SK-N-SH (cell line): ENCODE measurements around the gene DNAJB11. TPM values are rescaled to one million over a fixed set of nuclear protein-coding genes. Genes with fewer than 3 reads are reported as not detected.

ENCODE experiments used
- CTCF ChIA-PET: fragments of 300-600, 350-600 bp; formaldehyde crosslinking; extraction: SDS; loops from one replicate; lab custom pipeline; 2021; lab: Yijun Ruan, JAX
- POLR2A ChIA-PET: fragments of 350-600 bp; sonication (Branson Sonifier 250); formaldehyde crosslinking; extraction: SDS; loops from one replicate; lab custom pipeline; 2020; ENCODE audit warnings: antibody characterized with exemption, inconsistent platforms; lab: Yijun Ruan, JAX
- DNase-seq: peaks from one replicate; pipeline ENCODE4 v3.0.0; 2012
- H2AFZ ChIP-seq: fragments of 200-600 bp; sonication (generic); 2 replicates; pipeline ENCODE4 v1.8.1; 2016; ENCODE audit warnings: antibody characterized with exemption, mild to moderate bottlenecking, low read depth
- H3F3A ChIP-seq: fragments of 200-600 bp; sonication (generic); replicated peaks from 2 replicates; pipeline ENCODE3; 2016; ENCODE audit warnings: antibody characterized with exemption, mild to moderate bottlenecking; ENCODE audit not compliant: insufficient read depth
- H3K27ac ChIP-seq, 2 experiments: fragments of 200-500 bp in 1 of 2; fragments of 200-600 bp in 1 of 2; sonication (Bioruptor generic) in 1 of 2; sonication (generic), shearing (Covaris generic) in 1 of 2; 2 replicates each; pipeline versions ENCODE4 v1.5.1 to v1.6.1; 2014 to 2016; ENCODE audit warnings: low read depth in 2 of 2, inconsistent platforms in 1 of 2, low read length in 1 of 2, mild to moderate bottlenecking in 1 of 2, mixed read lengths in 1 of 2
- H3K27me3 ChIP-seq: fragments of 200-600 bp; sonication (generic), shearing (Covaris generic); 2 replicates; pipeline ENCODE4 v1.6.1; 2016; ENCODE audit warnings: mixed run types; ENCODE audit not compliant: insufficient read depth
- H3K36me3 ChIP-seq, 2 experiments: fragments of 200-500 bp in 1 of 2; fragments of 200-600 bp in 1 of 2; sonication (Bioruptor generic) in 1 of 2; sonication (generic) in 1 of 2; replicated peaks in 1 of 2; 2 replicates each; pipeline versions ENCODE3 to v1.5.1; 2014 to 2016; ENCODE audit warnings: low read length in 1 of 2, mild to moderate bottlenecking in 1 of 2; ENCODE audit not compliant: insufficient read depth in 2 of 2, control insufficient read depth in 1 of 2
- H3K4me1 ChIP-seq, 2 experiments: fragments of 200-500 bp in 1 of 2; fragments of 200-600 bp in 1 of 2; sonication (Bioruptor generic) in 1 of 2; sonication (generic), shearing (Covaris generic) in 1 of 2; 2 replicates each; pipeline versions ENCODE4 v1.5.1 to v1.6.1; 2014 to 2016; ENCODE audit warnings: low read depth in 1 of 2, low read length in 1 of 2, mixed run types in 1 of 2; ENCODE audit not compliant: insufficient read depth in 2 of 2, control insufficient read depth in 1 of 2
- H3K4me2 ChIP-seq: fragments of 200-600 bp; sonication (generic), shearing (Covaris generic); 2 replicates; pipeline ENCODE4 v1.6.1; 2017; ENCODE audit warnings: mixed run types
- H3K4me3 ChIP-seq, 2 experiments: fragments of 200-500 bp in 1 of 2; fragments of 200-600 bp in 1 of 2; sonication (Bioruptor generic) in 1 of 2; sonication (generic), shearing (Covaris generic) in 1 of 2; 2 replicates each; pipeline versions ENCODE4 v1.5.1 to v1.8.1; 2014 to 2016; ENCODE audit warnings: low read depth in 2 of 2, inconsistent platforms in 1 of 2, low read length in 1 of 2, mild to moderate bottlenecking in 1 of 2, mixed read lengths in 1 of 2, moderate library complexity in 1 of 2
- H3K79me2 ChIP-seq: fragments of 200-600 bp; sonication (generic); 2 replicates; pipeline ENCODE4 v1.8.1; 2017; ENCODE audit warnings: mild to moderate bottlenecking; ENCODE audit not compliant: insufficient read depth
- H3K9ac ChIP-seq: fragments of 200-600 bp; sonication (generic); 2 replicates; pipeline ENCODE4 v1.6.1; 2017; ENCODE audit warnings: mixed run types
- H3K9me2 ChIP-seq: fragments of 200-600 bp; sonication (generic); 2 replicates; pipeline ENCODE4 v1.6.1; 2017; ENCODE audit warnings: mixed run types
- H3K9me3 ChIP-seq: fragments of 200-600 bp; sonication (generic); 2 replicates; pipeline ENCODE4 v1.6.1; 2017; ENCODE audit warnings: mixed run types, mild to moderate bottlenecking, moderate library complexity
- H4K20me1 ChIP-seq: fragments of 200-600 bp; sonication (generic); 2 replicates; pipeline ENCODE4 v1.6.1; 2017; ENCODE audit warnings: mild to moderate bottlenecking, mixed run types; ENCODE audit not compliant: insufficient read depth
- CHD2 ChIP-seq: fragments of 150-350 bp; IDR thresholded peaks from 2 replicates; pipeline ENCODE4 v1.6.1; 2018; ENCODE audit warnings: low read length; ENCODE audit not compliant: partially characterized antibody
- ELF1 ChIP-seq: IDR thresholded peaks from 2 replicates; pipeline ENCODE4 v1.4.0; 2012
- EP300 ChIP-seq, 2 experiments: IDR thresholded peaks; 2 replicates each; pipeline versions ENCODE4 v1.4.0 to v1.6.1; 2012; ENCODE audit warnings: borderline replicate concordance in 1 of 2, low read depth in 1 of 2, low read length in 1 of 2
- EZH2phosphoT487 ChIP-seq: fragments of 200-600 bp; sonication (generic); IDR thresholded peaks from 2 replicates; pipeline ENCODE4 v1.6.1; 2017; ENCODE audit warnings: low read depth, mixed run types, mild to moderate bottlenecking, antibody characterized with exemption, moderate library complexity, borderline replicate concordance
- FOSL2 ChIP-seq: IDR thresholded peaks from 2 replicates; pipeline ENCODE4 v1.4.0; 2012; ENCODE audit warnings: low read depth, mild to moderate bottlenecking, moderate library complexity, borderline replicate concordance
- GABPA ChIP-seq: IDR thresholded peaks from 2 replicates; pipeline ENCODE4 v1.4.0; 2012; ENCODE audit warnings: low read depth, mild to moderate bottlenecking
- MAX ChIP-seq: IDR thresholded peaks from 2 replicates; pipeline ENCODE4 v1.4.0; 2012; ENCODE audit warnings: low read depth
- NRF1 ChIP-seq: IDR thresholded peaks from 2 replicates; pipeline ENCODE4 v1.6.1; 2012; ENCODE audit warnings: low read depth, mild to moderate bottlenecking, low read length
- RCOR1 ChIP-seq: fragments of 150-350 bp; IDR thresholded peaks from 2 replicates; pipeline ENCODE4 v1.6.1; 2017; ENCODE audit warnings: antibody characterized with exemption, low read length
- SIN3A ChIP-seq: IDR thresholded peaks from 2 replicates; pipeline ENCODE4 v1.6.1; 2012; ENCODE audit warnings: low read depth, mild to moderate bottlenecking, low read length, moderate library complexity, borderline replicate concordance
- TEAD4 ChIP-seq: IDR thresholded peaks from 2 replicates; pipeline ENCODE4 v1.4.0; 2012; ENCODE audit warnings: mild to moderate bottlenecking, borderline replicate concordance; ENCODE audit not compliant: insufficient read depth
- USF1 ChIP-seq: IDR thresholded peaks from 2 replicates; pipeline ENCODE4 v1.4.0; 2012; ENCODE audit warnings: low read depth, borderline replicate concordance
- YY1 ChIP-seq: IDR thresholded peaks from 2 replicates; pipeline ENCODE4 v1.4.0; 2012; ENCODE audit warnings: low read depth, mild to moderate bottlenecking
- WGBS: methylation state at CpG from one replicate; pipeline ENCODE4 v1.1.6; 2017; ENCODE audit warnings: low lambda C conversion rate; 5-methylcytosine and 5-hydroxymethylcytosine counted together
- polyA plus RNA-seq, 3 experiments: library from polyadenylated mRNA; depleted of rRNA; stranded (reverse); fragments of >200 nt; gene quantifications; 2 replicates each; pipeline ENCODE4 v1.2.3, GENCODE V29; 2012
- TF ChIP-seq, protein P1 (sequence below): fragments of 200-600 bp; sonication (generic); IDR thresholded peaks from 2 replicates; pipeline ENCODE4 v1.6.1; 2017; ENCODE audit warnings: antibody characterized with exemption, mild to moderate bottlenecking, moderate library complexity
- TF ChIP-seq, protein P2 (sequence below): IDR thresholded peaks from 2 replicates; pipeline ENCODE4; 2012

DNAJB11 gene
- polyA plus RNA-seq, 1 of the 3 experiments (the other 2 are of a cell fraction): 33.3 TPM

DNA sequence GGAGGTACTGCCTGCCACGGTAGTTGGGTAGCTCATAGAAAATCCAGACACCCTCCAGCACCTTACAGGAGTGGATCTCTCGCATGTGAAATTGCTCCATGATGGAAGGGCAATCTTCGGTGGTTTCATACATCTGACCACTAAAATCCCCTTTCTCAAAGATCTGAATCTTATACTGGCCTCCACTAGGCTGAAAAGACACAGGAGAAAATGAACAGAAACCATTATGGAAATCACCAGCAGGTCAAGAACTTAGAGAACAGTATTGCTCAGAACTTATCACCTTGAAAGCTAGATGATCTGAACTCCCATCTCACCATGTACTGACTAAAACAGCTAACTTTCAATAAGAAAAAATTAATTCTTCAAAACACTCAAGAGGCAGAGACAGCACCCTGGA lies 31.7 kb upstream of the DNAJB11 start:
- no peak for TF ChIP-seq NRF1
- no peak for TF ChIP-seq EP300 (IDR thresholded peaks at IDR 0.05; ENCODE audit: borderline replicate concordance in 1 of 2, low read depth in 1 of 2, low read length in 1 of 2)
- no peak for TF ChIP-seq CHD2
- TF ChIP-seq, protein P1, sequence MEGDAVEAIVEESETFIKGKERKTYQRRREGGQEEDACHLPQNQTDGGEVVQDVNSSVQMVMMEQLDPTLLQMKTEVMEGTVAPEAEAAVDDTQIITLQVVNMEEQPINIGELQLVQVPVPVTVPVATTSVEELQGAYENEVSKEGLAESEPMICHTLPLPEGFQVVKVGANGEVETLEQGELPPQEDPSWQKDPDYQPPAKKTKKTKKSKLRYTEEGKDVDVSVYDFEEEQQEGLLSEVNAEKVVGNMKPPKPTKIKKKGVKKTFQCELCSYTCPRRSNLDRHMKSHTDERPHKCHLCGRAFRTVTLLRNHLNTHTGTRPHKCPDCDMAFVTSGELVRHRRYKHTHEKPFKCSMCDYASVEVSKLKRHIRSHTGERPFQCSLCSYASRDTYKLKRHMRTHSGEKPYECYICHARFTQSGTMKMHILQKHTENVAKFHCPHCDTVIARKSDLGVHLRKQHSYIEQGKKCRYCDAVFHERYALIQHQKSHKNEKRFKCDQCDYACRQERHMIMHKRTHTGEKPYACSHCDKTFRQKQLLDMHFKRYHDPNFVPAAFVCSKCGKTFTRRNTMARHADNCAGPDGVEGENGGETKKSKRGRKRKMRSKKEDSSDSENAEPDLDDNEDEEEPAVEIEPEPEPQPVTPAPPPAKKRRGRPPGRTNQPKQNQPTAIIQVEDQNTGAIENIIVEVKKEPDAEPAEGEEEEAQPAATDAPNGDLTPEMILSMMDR: no peak
- TF ChIP-seq FOSL2: no peak
- no peak for TF ChIP-seq MAX
- TF ChIP-seq TEAD4: no peak
- TF ChIP-seq EZH2phosphoT487: no peak
- no peak for TF ChIP-seq SIN3A
- TF ChIP-seq GABPA: no peak
- TF ChIP-seq ELF1: no peak
- TF ChIP-seq, protein P2, sequence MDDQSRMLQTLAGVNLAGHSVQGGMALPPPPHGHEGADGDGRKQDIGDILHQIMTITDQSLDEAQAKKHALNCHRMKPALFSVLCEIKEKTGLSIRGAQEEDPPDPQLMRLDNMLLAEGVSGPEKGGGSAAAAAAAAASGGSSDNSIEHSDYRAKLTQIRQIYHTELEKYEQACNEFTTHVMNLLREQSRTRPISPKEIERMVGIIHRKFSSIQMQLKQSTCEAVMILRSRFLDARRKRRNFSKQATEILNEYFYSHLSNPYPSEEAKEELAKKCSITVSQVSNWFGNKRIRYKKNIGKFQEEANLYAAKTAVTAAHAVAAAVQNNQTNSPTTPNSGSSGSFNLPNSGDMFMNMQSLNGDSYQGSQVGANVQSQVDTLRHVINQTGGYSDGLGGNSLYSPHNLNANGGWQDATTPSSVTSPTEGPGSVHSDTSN: no peak
- TF ChIP-seq YY1: no peak
- TF ChIP-seq USF1: no peak
- no peak for TF ChIP-seq RCOR1
- Histone ChIP-seq H3K36me3 (peaks cover 1 to 8% of the 10 kb centered on the region in 2 experiments), H3K9me2 (no peaks in the 10 kb centered on the region), H3F3A (peaks cover 21% of the 10 kb centered on the region), H2AFZ (no peak overlapping the region), H3K4me3 (no peak overlapping the region), H3K79me2 (no peaks in the 10 kb centered on the region), H3K27me3 (no peaks in the 10 kb centered on the region), H3K4me1 (peaks cover 12 to 20% of the 10 kb centered on the region in 2 experiments), H3K27ac (no peak overlapping the region), H3K9ac (no peak overlapping the region), H3K9me3 (no peaks in the 10 kb centered on the region), H3K4me2 (no peak overlapping the region), H4K20me1 (no peaks in the 10 kb centered on the region)
- POLR2A ChIA-PET: no interaction called here
- WGBS: 91% methylated on average over 3 of the region's 3 CpGs
- no peak for DNase-seq
- CTCF ChIA-PET: interaction anchor here (0.6 to 14.3 kb wide), 17 partner anchors 10 to 562 kb away, joined by 3 to 242 read pairs (median 12); partner anchors contain the start of gene ETV5
